Upper lobe of left lung (tissue), 6 donors: Measurements from ENCODE around the gene RUNX2. TPM values are rescaled to one million over a fixed set of nuclear protein-coding genes. Genes with fewer than 3 reads are reported as not detected.

Source experiments
- ATAC-seq, 2 donors: fragments of 200-7000 bp; cut with Tn5 transposase; one replicate each; pipeline ENCODE4 v1.9.1; 2022; ENCODE audit warnings: mild to moderate bottlenecking in 2 of 2, moderate library complexity in 2 of 2; ENCODE audit not compliant: low FRiP score in 2 of 2
- DNase-seq, 2 donors: peaks; one replicate each; pipeline ENCODE4 v3.0.0-alpha.2; 2019 to 2020
- H3K27ac ChIP-seq, 4 donors: fragments of 200-600 bp; sonication (generic); one replicate each; pipeline ENCODE4 v1.5.1; 2016 to 2019
- H3K27me3 ChIP-seq, 4 donors: fragments of 200-600 bp; sonication (generic); one replicate each; pipeline ENCODE4 v1.5.1; 2017 to 2019
- H3K36me3 ChIP-seq, 4 donors: fragments of 200-600 bp; sonication (generic); one replicate each; pipeline ENCODE4 v1.5.1; 2016 to 2019
- H3K4me1 ChIP-seq, 4 donors: fragments of 200-600 bp; sonication (generic); one replicate each; pipeline ENCODE4 v1.5.1; 2018 to 2019
- H3K4me3 ChIP-seq, 4 donors: fragments of 200-600 bp; sonication (generic); one replicate each; pipeline ENCODE4 v1.5.1; 2017 to 2019; ENCODE audit warnings: mild to moderate bottlenecking in 2 of 4, moderate library complexity in 1 of 4
- H3K9me3 ChIP-seq, 4 donors: fragments of 200-600 bp; sonication (generic); one replicate each; pipeline ENCODE4 v1.5.1; 2018 to 2019
- EP300 ChIP-seq, 4 donors: sonication (generic); formaldehyde crosslinking; IDR thresholded peaks; one replicate each; pipeline ENCODE4 v1.5.1; 2017; ENCODE audit warnings: antibody characterized with exemption in 4 of 4, control low read depth in 2 of 4
- POLR2A ChIP-seq, 4 donors: fragments of 450-650 bp; IDR thresholded peaks; one replicate each; pipeline ENCODE4 v1.5.1; 2016 to 2017; ENCODE audit warnings: antibody characterized with exemption in 4 of 4, mild to moderate bottlenecking in 2 of 4
- POLR2AphosphoS5 ChIP-seq, 2 donors: sonication (generic); formaldehyde crosslinking; IDR thresholded peaks; one replicate each; pipeline ENCODE4 v1.5.1; 2017; ENCODE audit warnings: antibody characterized with exemption in 2 of 2
- WGBS, 2 donors: methylation state at CpG; one replicate each; pipeline ENCODE4 v1.1.5; 2017 to 2018; 5-methylcytosine and 5-hydroxymethylcytosine counted together
- total RNA-seq, 6 donors: library from RNA; depleted of rRNA in 4 of 6; stranded (reverse); fragments of >200 nt in 4 of 6; gene quantifications; one replicate each; pipeline versions ENCODE4 v1.1.0 to v1.2.1, GENCODE V29; 2016 to 2021
- TF ChIP-seq, protein P1 (sequence below), 6 experiments: fragments of 450-650 bp in 4 of 6; fragments of 200-600 bp in 2 of 6; sonication (generic) in 2 of 6; IDR thresholded peaks; one replicate each; pipeline ENCODE4 v1.5.1; 2016 to 2019; ENCODE audit warnings: antibody characterized with exemption in 6 of 6
- donor health status: DM: no; HTN: no; CAD: no; lungs with moderate emphysema.
- donor health status: DM: no; HTN: yes; CAD: no; lungs with severe emphysema.

RUNX2 gene
- total RNA-seq, 6 donors from 2014 or later, result 2.6 to 12.2 (median 5.5) TPM

DNA sequence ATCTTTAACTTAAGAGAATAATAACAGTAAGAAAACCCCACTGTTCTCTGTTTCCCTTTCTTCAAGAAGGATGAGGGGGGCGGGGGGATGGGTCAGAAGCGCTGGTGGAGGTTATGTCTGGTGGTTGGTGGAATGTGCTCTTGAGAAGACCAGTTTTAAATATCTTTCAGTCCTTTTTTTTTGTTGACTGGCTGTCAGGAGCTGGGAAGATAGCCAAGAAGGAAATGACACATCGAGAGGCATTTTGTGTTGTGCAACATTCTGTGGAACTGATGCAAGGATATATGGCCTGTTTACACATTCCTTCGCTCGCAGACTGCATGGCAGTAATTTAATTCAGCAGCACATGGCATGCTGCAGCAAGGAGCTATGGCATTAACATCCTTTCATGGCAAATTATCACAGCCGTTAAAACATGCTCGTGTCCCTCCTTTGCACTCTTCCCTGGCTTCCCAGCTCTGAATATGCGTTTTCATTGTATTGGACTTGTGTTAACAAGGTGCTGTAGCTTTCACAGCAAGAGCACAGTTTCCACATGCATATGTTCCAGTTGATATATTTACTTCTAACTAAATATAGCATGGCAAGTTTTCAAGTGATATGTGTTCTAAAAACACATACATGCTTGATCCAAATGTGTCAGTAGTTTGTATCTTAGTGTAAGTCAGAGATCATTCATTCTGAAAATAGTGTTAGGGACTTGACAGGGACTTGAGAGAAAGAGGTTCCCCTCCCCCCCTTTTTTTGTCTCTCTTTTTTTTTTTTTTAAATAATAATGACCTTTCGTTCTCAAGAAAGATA, 117.8 kb downstream of the RUNX2 start:
- Histone ChIP-seq H3K36me3 (no peaks in the 10 kb centered on the region), H3K27me3 (no peaks in the 10 kb centered on the region), H3K4me1 (peaks cover 29 to 35% (median 32%) of the 10 kb centered on the region in 4 donors), H3K27ac (peak overlapping the region; percentile 50 to 83 (median 77)), H3K4me3 (no peak overlapping the region), H3K9me3 (no peaks in the 10 kb centered on the region)
- ATAC-seq (peak; percentile 90 to 92), DNase-seq (peak in 1 of 2 donors; percentile 81)
- 7 to 14% methylated on average over 9 of the region's 9 CpGs for WGBS, 2 donors
- peak; percentile 94 to 99 for TF ChIP-seq POLR2AphosphoS5 (IDR thresholded peaks at IDR 0.05)
- TF ChIP-seq POLR2A (IDR thresholded peaks at IDR 0.05), result no peak
- peak in 2 of 4 donors; percentile 92 to 98 for TF ChIP-seq EP300 (IDR thresholded peaks at IDR 0.05)

DNA sequence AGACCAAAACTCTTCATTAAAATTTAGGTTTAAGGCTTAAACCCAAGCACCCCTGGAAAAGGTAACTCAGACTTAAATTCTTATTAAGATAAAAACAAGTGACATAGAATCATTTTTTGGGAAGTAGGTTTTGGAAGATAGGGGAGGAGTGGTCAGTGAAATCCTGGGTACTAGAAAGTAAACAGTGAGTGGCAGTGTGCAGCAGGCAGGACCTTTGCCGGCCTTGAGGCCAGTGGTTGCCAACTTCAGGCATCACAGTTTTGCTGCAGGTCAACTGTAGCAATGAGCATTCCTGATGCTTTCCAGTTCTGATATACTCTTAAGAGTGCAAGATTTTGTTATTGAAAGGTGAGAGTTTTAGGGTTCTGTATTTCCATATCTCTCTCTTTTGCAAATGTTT, 118.9 kb downstream of the RUNX2 start:
- ATAC-seq, result no peak

DNA sequence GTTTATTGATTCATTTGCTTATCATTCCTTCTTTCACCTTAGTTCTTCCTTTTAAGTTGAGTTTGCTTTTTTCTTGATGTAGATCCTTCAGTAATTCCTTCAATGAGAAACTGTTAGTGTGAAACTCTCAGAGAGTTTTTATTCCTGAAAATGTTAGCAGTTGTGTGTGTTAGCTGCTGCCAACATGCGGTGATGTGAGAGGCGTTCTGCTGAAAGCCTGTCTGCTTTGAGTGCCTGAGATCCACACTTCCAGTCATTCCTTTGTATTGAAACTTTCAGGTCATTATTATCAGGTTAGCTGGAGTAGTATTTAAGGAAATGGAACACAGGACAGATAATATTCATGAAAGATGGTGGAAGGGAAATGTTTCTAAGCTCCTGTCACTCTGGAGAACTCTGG, 119.6 kb downstream of the RUNX2 start:
- Histone ChIP-seq H3K4me1 (peaks cover 29 to 35% (median 32%) of the 10 kb centered on the region in 4 donors), H3K27ac (no peak overlapping the region), H3K4me3 (no peak overlapping the region), H3K36me3 (no peaks in the 10 kb centered on the region), H3K27me3 (no peaks in the 10 kb centered on the region), H3K9me3 (no peaks in the 10 kb centered on the region)
- no peak for ATAC-seq
- no peak for DNase-seq
- WGBS, 2 donors, result 70 to 83% methylated on average over 2 of the region's 2 CpGs
- TF ChIP-seq POLR2AphosphoS5 (IDR thresholded peaks at IDR 0.05) (no peak), EP300 (IDR thresholded peaks at IDR 0.05) (no peak), POLR2A (IDR thresholded peaks at IDR 0.05) (no peak)
- TF ChIP-seq, protein P1, sequence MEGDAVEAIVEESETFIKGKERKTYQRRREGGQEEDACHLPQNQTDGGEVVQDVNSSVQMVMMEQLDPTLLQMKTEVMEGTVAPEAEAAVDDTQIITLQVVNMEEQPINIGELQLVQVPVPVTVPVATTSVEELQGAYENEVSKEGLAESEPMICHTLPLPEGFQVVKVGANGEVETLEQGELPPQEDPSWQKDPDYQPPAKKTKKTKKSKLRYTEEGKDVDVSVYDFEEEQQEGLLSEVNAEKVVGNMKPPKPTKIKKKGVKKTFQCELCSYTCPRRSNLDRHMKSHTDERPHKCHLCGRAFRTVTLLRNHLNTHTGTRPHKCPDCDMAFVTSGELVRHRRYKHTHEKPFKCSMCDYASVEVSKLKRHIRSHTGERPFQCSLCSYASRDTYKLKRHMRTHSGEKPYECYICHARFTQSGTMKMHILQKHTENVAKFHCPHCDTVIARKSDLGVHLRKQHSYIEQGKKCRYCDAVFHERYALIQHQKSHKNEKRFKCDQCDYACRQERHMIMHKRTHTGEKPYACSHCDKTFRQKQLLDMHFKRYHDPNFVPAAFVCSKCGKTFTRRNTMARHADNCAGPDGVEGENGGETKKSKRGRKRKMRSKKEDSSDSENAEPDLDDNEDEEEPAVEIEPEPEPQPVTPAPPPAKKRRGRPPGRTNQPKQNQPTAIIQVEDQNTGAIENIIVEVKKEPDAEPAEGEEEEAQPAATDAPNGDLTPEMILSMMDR (IDR thresholded peaks at IDR 0.05), result no peak

More for the DNA sequence above, 118.9 kb downstream of the RUNX2 start:
- DNase-seq, result no peak
- peak overlapping the region; percentile 31 to 83 (median 66) for H3K27ac ChIP-seq
- H3K27me3 ChIP-seq, result no peaks in the 10 kb centered on the region
- TF ChIP-seq, protein P1 (IDR thresholded peaks at IDR 0.05), result no peak
- no peak for TF ChIP-seq POLR2A (IDR thresholded peaks at IDR 0.05)
- peaks cover 29 to 35% (median 32%) of the 10 kb centered on the region in 4 donors for H3K4me1 ChIP-seq
- no peaks in the 10 kb centered on the region for H3K36me3 ChIP-seq
- WGBS, 2 donors, result 54 to 73% methylated on average over 1 of the region's 1 CpG
- no peaks in the 10 kb centered on the region for H3K9me3 ChIP-seq
- no peak overlapping the region for H3K4me3 ChIP-seq

DNA sequence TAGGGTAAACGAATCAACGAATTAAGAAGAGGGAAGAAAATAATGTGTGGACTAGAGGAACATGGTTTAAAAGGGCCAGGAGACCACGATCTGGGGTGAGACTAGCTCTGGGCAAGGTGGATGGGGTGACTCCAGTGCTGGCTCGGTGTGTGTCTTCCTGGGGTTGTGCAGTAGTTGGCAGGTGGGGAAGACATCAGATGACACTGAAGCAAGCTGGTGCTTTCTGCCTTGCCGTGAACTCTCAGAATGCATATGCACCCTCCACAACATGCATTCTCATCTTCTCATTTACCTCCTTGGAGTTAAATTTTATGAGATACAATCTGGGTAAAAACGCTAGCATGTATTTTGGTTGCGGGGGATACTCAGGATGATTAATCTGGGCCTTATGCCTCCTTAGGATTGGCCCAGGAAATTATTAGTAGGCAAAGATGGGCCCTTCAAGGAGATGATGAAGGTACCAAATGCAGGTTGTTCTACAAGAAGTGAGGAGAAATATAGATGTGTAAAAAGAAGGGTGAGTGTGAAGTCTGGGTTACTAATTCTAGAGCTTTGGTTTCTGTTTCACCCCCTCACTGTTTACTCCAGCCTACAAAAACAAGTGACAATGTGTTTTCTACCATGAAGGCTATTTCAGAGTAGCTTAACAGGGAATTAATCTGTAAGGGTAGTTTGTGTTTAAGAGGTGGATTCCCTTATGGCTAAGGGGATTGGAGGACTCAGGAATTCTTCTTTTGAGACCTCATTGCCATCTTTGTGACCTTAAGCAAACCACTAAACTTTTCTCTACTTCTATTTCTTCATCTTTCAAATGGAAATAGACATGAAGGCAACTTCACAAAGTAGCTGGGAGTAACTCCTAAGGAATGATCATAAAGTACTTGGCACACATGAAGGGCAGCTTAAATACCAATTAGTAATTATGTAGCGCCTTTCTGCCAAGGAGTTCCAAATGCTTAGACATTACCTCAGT, 120.6 kb downstream of the RUNX2 start:
- no peaks in the 10 kb centered on the region for H3K9me3 ChIP-seq
- no peak overlapping the region for H3K4me3 ChIP-seq
- H3K27me3 ChIP-seq, result no peaks in the 10 kb centered on the region
- ATAC-seq, result no peak
- H3K4me1 ChIP-seq, result peaks cover 29 to 35% (median 32%) of the 10 kb centered on the region in 4 donors
- TF ChIP-seq, protein P1 (IDR thresholded peaks at IDR 0.05), result no peak
- TF ChIP-seq POLR2A (IDR thresholded peaks at IDR 0.05) (no peak), EP300 (IDR thresholded peaks at IDR 0.05) (no peak), POLR2AphosphoS5 (IDR thresholded peaks at IDR 0.05) (no peak)
- no peak for DNase-seq
- no peak overlapping the region for H3K27ac ChIP-seq
- H3K36me3 ChIP-seq, result no peaks in the 10 kb centered on the region
- WGBS, 2 donors, result 90 to 95% methylated on average over 8 of the region's 8 CpGs

DNA sequence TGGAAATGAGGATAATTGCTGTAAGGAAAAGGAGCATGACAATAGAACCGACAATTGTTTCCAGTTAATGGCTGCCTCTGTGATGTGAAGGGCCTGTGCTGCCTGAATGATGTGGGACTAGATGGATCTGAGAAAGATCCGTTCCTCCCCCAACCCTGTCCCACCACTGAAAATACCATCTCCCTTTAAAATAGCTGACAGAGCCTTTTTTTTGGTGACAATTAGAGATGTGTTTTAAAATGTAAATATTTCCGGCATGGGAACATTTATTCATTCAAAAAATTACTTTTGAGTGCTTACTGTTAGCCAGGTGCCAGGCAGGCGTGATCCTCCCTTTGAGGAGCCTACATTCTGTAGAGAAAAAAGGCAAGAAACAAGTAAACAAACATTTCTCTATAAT, 122.0 kb downstream of the RUNX2 start:
- H3K4me1 ChIP-seq, result peaks cover 30 to 41% (median 32%) of the 10 kb centered on the region in 4 donors
- H3K9me3 ChIP-seq, result no peaks in the 10 kb centered on the region
- no peak overlapping the region for H3K4me3 ChIP-seq
- H3K36me3 ChIP-seq, result no peaks in the 10 kb centered on the region
- no peaks in the 10 kb centered on the region for H3K27me3 ChIP-seq
- ATAC-seq (no peak), DNase-seq (no peak)
- no peak overlapping the region for H3K27ac ChIP-seq
- TF ChIP-seq POLR2A (IDR thresholded peaks at IDR 0.05) (no peak), EP300 (IDR thresholded peaks at IDR 0.05) (no peak), POLR2AphosphoS5 (IDR thresholded peaks at IDR 0.05) (no peak)
- TF ChIP-seq, protein P1 (IDR thresholded peaks at IDR 0.05), result no peak
- 96% methylated on average over 4 of the region's 4 CpGs for WGBS, 2 donors
